C4-2B (cell line): ENCODE data around the gene CDT1.

Experiments
- CTCF ChIP-seq: fragments of 450-650 bp; conservative IDR thresholded peaks from 2 replicates; pipeline ENCODE4 v1.5.1; 2017; ENCODE audit warnings: mild to moderate bottlenecking
- ZFX ChIP-seq: fragments of 450-650 bp; IDR thresholded peaks from 2 replicates; pipeline ENCODE4 v1.6.1; 2017

DNA sequence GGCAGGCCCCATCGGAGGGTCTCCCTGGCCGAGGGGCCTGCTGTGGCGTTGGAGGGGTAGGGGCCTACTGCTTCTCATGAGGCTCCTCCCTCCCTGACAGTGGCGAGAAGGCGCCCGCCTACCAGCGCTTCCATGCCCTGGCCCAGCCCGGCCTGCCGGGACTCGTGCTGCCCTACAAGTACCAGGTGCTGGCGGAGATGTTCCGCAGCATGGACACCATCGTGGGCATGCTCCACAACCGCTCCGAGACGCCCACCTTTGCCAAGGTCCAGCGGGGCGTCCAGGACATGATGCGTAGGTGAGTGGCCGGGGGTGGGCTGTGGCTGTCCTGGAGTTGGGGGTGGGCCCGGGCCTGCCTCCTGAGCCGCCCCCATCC, 1.7 kb downstream of the CDT1 start:
- no peak for TF ChIP-seq CTCF
- TF ChIP-seq ZFX = no peak
